ENCODE results near the gene ZNF79.

Gene ZNF79

GRCh38 chr9:127422787-127423186 lies 1.4 kb upstream of the ZNF79 start:
- in situ Hi-C loops (cut with HindIII; ENCODE audit: low sequenced_read_pairs), result no loop called here

GRCh38 chr9:127423476-127423933 lies 677 bp upstream of the ZNF79 start:
- in situ Hi-C loops (cut with HindIII; ENCODE audit: low sequenced_read_pairs), result no loop called here

DNA sequence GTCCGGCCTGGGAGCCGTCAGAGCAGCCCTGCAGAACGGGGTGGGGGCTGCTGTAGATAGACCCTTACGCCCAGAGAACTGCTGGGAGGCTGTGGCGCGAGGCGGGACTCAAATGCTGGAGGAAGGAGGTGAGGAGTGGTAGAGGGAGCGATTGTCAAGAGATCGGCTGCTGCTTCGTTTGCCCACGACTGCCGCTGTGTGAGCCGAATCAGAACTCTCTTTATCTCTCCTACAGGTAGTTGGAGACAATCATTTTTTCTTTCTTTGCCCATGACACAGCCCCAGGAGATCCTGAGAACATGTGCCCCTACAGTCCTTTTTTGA lies 456 bp downstream of the ZNF79 start:
- in situ Hi-C loops (cut with HindIII; ENCODE audit: low sequenced_read_pairs), result no loop called here

DNA sequence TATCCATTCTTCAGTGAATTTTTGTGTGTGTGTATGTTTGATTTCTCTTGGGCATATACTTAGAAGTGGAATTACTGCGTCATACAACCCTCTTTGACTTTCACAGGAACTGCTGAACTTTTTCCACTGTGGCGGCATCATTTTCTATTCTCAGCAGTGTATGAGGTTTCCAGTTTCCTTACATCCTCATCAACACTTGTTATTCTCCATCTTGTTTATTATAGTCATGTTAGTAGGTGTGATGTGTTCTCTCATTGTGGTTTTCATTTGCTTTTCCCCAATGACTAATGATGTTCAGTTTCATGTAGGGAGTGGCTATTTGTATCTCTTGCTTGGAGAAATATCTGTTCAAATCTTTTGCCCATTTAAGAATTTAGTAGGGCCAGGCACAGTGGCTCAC lies 2.6 kb downstream of the ZNF79 start:
- in situ Hi-C loops (cut with HindIII; ENCODE audit: low sequenced_read_pairs), result no loop called here

GRCh38 chr9:127428348-127428747 lies 4.2 kb downstream of the ZNF79 start:
- in situ Hi-C loops (cut with HindIII; ENCODE audit: low sequenced_read_pairs), result no loop called here

DNA sequence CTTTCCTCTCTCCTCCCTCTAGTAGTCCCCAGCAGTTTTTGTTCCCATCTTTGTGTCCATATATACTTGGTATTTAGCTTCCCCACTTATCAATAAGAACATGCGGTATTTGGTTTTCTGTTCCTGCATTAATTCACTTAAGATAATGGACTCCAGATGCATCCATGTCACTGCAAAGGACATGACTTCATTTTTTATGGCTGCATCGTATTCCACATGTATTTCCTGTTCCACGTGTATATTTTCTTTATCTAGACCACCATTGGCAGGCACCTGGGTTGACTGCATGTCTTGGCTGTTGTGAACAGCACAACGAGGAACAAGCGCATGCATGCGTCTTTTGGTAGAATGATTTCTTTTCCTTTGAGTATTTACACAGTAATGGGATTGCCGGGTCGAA lies 6.2 kb downstream of the ZNF79 start:
- in situ Hi-C loops (cut with HindIII; ENCODE audit: low sequenced_read_pairs), result no loop called here

DNA sequence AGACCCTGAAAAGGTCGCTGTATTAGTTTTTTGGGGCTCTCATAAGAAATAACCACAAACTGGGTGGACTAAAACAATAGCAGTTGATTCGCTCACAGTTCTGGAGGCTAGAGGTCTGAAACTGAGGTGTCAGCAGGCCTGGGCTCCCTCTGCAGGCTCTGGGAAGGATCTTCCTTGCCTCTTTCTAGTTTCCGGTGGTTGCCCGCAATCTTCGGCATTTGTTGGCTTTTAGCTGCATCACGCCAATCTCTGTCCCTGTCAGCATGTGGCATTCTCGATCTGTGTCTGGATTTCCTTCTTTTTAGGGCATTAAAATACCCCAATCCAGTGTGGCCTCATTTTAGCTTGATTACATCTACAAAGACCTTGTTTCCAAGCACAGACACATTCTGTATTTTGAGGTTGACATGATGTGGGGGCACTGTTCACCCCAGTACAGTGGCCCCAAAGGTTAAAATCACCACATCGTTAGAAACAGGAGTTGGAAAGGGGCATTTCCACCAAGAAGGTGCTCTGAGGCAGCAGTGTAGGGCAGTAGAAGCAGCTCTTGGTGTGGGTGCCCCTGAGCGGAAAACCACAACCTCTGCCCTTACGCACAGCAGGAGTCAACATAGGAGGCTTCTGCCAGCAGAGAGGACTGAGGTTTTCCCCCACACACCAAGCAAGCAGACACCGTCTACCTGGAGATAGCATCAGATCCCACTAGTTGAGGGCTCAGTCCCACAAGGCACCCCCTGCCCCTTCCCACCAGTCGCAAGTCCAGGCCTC lies 13.5 kb downstream of the ZNF79 start:
- in situ Hi-C loops (cut with HindIII; ENCODE audit: low sequenced_read_pairs), result no loop called here

DNA sequence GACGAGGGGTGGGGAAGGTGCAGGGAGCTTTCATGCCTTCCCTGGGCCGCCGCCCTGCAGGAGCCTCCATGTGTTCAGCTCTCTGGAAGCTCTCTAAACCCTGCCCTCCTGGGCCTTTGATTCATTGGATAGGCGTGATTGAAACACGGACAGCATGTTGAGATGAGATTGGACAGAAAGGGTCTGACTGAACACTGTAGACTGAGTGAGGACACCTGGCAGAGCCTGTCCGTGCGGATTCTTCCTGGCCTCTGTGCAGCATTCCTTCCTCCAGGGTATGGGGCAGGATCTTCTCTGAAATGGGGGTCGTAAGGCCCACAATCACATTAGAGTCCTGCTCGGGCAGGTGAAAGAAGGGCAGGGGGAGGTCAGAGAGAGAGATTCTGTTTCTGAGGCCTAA lies 14.2 kb downstream of the ZNF79 start:
- in situ Hi-C loops (cut with HindIII; ENCODE audit: low sequenced_read_pairs), result no loop called here

DNA sequence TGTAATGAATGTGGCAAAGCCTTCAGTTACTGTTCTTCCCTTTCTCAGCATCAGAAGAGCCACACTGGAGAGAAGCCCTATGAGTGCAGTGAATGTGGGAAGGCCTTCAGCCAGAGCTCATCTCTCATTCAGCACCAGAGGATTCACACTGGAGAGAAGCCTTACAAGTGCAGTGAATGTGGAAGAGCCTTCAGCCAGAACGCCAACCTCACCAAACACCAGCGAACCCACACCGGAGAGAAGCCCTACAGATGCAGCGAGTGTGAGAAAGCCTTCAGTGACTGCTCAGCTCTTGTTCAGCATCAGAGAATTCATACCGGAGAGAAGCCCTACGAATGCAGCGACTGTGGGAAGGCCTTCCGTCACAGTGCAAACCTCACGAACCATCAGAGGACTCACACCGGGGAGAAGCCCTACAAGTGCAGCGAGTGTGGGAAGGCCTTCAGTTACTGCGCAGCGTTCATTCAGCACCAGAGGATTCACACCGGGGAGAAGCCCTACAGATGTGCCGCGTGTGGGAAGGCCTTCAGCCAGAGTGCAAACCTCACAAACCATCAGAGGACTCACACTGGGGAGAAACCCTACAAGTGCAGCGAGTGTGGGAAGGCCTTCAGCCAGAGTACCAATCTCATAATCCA lies 20.2 kb downstream of the ZNF79 start:
- in situ Hi-C loops (cut with HindIII; ENCODE audit: low sequenced_read_pairs), result no loop called here

GRCh38 chr9:127444921-127445850 lies 21.0 kb downstream of the ZNF79 start:
- in situ Hi-C loops (cut with HindIII; ENCODE audit: low sequenced_read_pairs), result no loop called here

- in situ Hi-C loops (cut with HindIII; ENCODE audit: low sequenced_read_pairs), result no loop called here
These were observed 21.9 kb downstream of the ZNF79 start for GRCh38 chr9:127445851-127446712.

DNA sequence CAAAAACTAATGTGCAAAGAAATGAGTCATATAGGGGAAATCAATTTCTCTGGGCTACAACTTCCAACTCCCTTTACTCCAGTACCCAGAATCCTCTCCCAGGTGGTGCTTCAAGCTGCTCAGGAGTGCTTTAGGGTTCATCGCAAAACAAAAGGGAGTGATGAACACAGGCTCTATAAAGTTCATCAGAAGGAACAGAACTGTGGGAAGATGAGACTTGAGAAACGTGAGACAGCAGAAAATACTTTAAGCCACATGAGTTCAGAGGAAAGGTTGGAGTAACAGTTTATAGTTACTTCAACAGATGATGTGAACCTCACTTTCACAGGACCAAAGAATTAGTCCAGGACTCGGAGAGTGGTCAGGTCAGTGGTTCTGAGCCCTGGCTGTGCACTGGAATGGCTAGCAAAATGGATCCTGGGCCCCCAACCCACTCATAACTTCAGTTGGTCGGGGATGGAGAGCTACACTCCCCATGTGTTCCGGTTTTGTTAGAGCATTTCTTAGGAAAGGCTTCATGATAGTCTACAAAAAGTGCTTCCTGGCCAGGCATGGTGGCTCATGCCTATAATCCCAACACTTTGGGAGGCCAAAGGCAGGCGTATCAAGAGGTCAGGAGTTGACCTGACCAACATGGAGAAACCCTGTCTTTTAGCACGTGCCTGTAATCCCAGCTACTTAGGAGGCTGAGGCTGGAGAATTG lies 22.7 kb downstream of the ZNF79 start:
- in situ Hi-C loops (cut with HindIII; ENCODE audit: low sequenced_read_pairs), result no loop called here

DNA sequence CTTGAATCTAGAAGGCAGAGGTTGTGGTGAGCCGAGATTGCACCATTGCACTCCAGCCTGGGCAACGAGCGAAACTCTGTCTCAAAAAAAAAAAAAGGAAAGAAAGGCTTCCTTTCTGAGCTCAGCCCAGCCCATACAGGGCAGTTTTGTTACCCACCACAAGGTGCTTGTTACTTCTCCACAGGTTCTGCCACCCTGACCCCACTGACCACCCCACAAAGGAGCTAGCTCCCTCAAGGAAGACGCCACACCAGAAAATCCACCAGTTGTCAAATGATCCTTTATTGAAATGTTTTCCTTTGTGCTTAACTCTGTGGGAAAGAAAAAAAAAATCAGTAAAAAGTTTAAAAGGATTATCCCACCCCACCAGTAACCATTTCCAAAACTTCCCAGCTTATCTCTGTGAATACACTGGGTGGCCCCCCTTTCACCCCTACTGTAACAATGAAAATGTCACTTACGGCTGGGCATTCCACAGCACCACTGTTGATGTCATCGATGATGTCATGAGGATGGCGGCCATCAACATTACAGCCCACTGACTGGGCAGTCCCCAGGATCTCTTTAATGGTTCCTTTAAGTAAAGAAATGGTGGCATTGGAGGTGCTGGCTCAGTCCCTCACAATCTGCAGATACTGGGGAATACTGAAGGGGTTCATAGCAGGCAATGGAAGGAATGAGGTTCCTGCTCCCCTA lies 23.4 kb downstream of the ZNF79 start:
- in situ Hi-C loops (cut with HindIII; ENCODE audit: low sequenced_read_pairs), result no loop called here

DNA sequence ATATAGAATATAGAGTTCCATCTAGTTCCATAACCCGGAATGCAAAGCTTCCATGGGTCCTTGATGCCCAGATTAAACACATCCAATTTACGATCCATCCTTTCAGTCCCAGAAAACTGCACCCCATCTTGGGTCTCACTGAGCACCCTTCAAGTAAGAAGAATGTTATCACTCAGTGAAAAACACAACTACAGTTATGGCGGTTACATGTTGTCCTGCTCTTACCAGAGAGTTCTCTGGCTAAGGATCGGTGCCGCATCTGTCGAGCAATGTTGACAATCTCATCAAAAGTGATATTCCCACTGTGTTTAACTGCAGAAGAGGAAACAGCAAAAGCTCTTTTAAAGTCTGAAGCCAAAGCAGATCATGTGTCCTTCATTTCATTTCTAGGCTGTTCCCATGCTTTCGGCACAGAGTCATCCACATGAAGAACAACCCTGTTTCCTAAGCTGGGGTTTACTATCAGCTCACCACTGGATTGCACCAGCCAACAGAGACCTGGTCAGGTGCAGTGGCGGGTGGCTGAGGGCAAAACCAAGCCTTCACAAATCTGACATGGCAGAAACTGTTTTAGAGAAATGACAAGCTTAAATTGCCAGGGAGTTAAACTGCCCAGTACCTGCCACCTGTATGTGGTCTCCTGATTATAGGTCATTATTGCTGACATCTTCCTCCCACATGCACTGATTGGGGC lies 24.1 kb downstream of the ZNF79 start:
- in situ Hi-C loops (cut with HindIII; ENCODE audit: low sequenced_read_pairs), result no loop called here

DNA sequence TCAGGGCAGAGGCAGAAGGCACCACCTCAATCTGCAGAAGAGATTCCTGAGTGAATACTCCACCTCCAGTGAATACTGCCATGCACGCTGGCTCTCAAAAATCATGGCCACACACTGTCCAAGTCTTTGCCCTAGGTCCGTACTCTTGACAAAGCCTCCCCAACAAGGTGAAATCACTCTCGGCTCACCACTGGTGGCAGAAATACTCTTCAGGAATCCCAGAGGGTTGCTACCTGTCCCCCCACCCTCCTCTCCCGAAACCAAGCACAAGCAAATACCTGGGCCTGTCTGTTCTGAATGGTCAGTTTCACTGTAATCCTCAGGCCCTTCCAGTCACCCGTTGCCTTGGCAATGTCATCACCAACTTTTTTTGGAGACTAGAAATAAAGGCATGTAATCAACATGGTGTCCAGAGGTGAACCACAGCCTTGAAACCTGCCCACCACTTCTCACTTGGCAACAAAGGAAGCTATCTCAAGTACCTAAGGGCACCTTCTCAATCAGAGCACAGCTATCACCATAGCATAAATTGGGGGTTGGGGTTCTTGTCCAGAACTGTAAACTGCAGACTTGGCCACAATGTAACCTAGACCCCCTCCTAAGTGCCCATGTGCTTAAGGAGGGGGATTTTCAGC lies 25.3 kb downstream of the ZNF79 start:
- in situ Hi-C loops (cut with HindIII; ENCODE audit: low sequenced_read_pairs), result no loop called here

DNA sequence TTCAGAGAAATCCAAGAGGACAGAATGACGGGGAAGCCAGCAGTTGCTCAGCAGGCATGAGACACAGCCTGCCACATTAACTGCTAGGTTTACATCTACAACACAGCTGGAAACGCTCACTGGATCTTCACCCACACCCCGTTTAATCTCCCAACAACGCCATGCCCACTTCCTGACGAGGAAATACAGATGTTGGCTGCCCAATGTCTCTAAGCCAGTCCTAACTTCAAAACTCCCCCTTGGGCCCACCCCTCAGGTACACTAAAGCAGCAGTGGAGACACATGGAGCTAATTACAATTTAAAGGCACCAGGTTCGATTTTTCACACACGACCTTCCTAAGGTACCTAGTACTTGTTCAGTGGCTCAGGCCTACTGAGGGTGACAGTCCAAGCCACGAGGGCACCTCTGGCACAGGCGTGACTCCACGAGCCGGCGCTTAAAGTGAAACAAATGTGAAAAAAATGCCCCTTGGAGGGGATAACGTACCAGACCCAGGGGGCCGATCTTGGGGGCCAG lies 26.1 kb downstream of the ZNF79 start:
- in situ Hi-C loops (cut with HindIII; ENCODE audit: low sequenced_read_pairs), result no loop called here

- in situ Hi-C loops (cut with HindIII; ENCODE audit: low sequenced_read_pairs), result no loop called here
These were observed 26.8 kb downstream of the ZNF79 start, which contains the start of the genes LRSAM1 and RPL12 for GRCh38 chr9:127450830-127451607. Gene LRSAM1, plus strand, starts transcription at chr9:127451510. Its CDS starts 3,018 bp downstream, at chr9:127454528. Gene RPL12, minus strand, starts transcription at chr9:127451406. Its CDS starts 89 bp downstream, at chr9:127451317.

GRCh38 chr9:127451608-127451857 lies 27.4 kb downstream of the ZNF79 start:
- in situ Hi-C loops (cut with HindIII; ENCODE audit: low sequenced_read_pairs), result no loop called here
